ENCODE data around the gene ADCY1. TPM values are rescaled to one million over a fixed set of nuclear protein-coding genes. Genes with fewer than 3 reads are reported as not detected.

Gene ADCY1
- total and polyA plus RNA-seq, 3 donors from 2014 or later, result 6.6 to 14.1 (median 13.7) TPM

DNA sequence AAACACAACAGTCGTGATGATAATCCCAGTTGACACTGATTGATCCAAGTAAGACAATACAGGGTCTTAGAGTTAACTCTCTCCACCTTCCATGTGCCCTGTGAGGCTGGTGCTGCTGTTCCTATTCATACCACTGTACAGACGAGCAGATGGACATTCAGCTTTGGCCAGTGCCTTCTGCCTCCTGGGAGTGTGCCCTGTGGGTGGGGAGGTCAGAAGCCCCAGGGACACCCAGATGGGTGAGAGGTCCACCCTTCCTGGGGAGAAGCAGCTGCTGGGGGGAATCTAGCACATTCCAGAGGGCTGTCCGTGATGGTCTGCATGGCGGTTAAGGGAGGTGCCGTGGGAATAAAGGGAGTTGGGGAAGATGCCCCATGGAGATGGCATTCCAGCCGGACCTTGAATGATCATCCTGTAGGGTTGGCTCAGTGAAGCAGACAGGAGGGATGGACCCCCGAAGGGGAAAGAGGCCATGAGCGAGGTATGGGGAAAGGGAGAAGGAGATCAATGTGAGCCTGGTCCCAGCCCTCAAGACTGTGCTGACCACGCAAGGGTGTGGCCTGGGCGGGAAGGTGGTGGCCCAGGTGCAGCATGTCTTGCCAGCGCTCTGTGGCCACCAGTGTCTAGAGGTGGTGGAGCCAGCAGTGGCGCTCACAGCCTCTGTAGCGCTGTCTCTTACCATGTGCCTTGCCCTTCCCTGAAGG is 74.0 kb downstream of the ADCY1 start:
- no peaks in the 10 kb centered on the region for H3K27me3 ChIP-seq
- no peak for DNase-seq
- H3K4me3 ChIP-seq, result no peak overlapping the region
- intact Hi-C loops (cut with DNase I; ENCODE audit: low total_unique reads), result no loop called here
- H3K4me1 ChIP-seq, result no peaks in the 10 kb centered on the region
- TF ChIP-seq, protein P1, sequence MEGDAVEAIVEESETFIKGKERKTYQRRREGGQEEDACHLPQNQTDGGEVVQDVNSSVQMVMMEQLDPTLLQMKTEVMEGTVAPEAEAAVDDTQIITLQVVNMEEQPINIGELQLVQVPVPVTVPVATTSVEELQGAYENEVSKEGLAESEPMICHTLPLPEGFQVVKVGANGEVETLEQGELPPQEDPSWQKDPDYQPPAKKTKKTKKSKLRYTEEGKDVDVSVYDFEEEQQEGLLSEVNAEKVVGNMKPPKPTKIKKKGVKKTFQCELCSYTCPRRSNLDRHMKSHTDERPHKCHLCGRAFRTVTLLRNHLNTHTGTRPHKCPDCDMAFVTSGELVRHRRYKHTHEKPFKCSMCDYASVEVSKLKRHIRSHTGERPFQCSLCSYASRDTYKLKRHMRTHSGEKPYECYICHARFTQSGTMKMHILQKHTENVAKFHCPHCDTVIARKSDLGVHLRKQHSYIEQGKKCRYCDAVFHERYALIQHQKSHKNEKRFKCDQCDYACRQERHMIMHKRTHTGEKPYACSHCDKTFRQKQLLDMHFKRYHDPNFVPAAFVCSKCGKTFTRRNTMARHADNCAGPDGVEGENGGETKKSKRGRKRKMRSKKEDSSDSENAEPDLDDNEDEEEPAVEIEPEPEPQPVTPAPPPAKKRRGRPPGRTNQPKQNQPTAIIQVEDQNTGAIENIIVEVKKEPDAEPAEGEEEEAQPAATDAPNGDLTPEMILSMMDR (IDR thresholded peaks at IDR 0.05), result no peak
- H3K9me3 ChIP-seq, result no peaks in the 10 kb centered on the region
- no peaks in the 10 kb centered on the region for H3K36me3 ChIP-seq (ENCODE audit: low read depth, missing control alignments)
- H3K27ac ChIP-seq, result no peak overlapping the region
- 84 to 88% methylated on average over 10 to 13 of the region's 13 CpGs for WGBS, 2 donors

DNA sequence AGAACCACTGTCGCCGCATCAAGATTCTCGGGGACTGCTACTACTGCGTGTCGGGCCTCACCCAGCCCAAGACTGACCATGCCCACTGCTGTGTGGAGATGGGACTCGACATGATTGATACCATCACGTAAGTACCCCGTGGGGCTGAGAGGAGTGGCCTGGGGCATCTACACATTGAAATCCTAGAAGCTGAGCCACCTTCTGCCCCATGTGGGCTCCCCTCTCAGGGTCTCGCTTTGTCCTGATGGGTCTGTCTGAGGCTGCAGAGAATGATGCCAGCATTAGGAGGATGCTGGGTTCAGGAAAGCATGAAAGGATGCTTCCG is 74.5 kb downstream of the ADCY1 start:
- H3K27me3 ChIP-seq, result no peaks in the 10 kb centered on the region
- H3K4me1 ChIP-seq, result no peaks in the 10 kb centered on the region
- DNase-seq, result no peak
- H3K9me3 ChIP-seq, result no peaks in the 10 kb centered on the region
- WGBS, 2 donors, result 86 to 88% methylated on average over 3 to 10 of the region's 10 CpGs
- no peak overlapping the region for H3K4me3 ChIP-seq
- no peak for TF ChIP-seq POLR2A (IDR thresholded peaks at IDR 0.05)
- TF ChIP-seq, protein P1 (IDR thresholded peaks at IDR 0.05), result no peak
- no peaks in the 10 kb centered on the region for H3K36me3 ChIP-seq (ENCODE audit: low read depth, missing control alignments)
- H3K27ac ChIP-seq, result no peak overlapping the region
- intact Hi-C loops (cut with DNase I; ENCODE audit: low total_unique reads), result no loop called here

DNA sequence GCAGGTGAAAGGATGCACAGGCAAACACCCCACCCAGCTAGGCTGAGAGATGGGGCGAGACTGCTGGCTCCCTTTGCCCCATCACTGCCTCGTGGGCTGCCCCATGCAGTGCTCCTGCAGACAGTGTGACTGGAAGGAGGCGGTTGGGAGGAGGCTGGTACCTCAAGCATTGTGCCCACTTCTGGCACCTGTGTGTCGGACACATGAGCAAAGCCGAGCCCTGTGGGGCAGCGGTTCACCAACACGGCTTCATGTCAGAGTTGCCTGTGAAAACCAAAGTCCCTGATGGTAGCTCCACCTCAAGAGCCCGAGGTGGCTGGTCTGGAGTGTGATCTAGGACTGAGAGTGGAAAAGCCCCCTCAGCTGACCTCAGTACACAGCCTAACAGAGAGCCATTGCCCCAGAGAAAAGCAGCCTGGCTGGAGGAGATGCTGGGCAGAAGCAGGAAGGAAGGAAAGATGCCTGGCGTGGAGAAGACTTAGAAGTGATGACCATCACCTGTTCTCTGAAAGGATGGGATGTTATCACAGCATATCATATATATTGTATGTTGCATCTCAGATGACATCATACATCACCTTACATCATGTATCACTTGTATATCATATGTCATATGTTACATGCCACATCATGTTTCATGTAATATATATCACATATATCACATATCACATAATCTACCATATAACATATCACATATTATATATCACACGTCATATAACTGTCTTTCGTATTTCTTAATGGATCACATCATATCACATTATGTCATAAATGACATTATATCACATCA is 75.6 kb downstream of the ADCY1 start:
- no peaks in the 10 kb centered on the region for H3K27me3 ChIP-seq
- intact Hi-C loops (cut with DNase I; ENCODE audit: low total_unique reads), result no loop called here
- no peak for DNase-seq
- TF ChIP-seq, protein P1 (IDR thresholded peaks at IDR 0.05), result no peak
- TF ChIP-seq POLR2A (IDR thresholded peaks at IDR 0.05), result no peak
- no peaks in the 10 kb centered on the region for H3K36me3 ChIP-seq (ENCODE audit: low read depth, missing control alignments)
- H3K4me3 ChIP-seq, result no peak overlapping the region
- no peaks in the 10 kb centered on the region for H3K9me3 ChIP-seq
- no peak overlapping the region for H3K27ac ChIP-seq
- WGBS, 2 donors, result 85 to 91% methylated on average over 9 to 11 of the region's 11 CpGs
- no peaks in the 10 kb centered on the region for H3K4me1 ChIP-seq

DNA sequence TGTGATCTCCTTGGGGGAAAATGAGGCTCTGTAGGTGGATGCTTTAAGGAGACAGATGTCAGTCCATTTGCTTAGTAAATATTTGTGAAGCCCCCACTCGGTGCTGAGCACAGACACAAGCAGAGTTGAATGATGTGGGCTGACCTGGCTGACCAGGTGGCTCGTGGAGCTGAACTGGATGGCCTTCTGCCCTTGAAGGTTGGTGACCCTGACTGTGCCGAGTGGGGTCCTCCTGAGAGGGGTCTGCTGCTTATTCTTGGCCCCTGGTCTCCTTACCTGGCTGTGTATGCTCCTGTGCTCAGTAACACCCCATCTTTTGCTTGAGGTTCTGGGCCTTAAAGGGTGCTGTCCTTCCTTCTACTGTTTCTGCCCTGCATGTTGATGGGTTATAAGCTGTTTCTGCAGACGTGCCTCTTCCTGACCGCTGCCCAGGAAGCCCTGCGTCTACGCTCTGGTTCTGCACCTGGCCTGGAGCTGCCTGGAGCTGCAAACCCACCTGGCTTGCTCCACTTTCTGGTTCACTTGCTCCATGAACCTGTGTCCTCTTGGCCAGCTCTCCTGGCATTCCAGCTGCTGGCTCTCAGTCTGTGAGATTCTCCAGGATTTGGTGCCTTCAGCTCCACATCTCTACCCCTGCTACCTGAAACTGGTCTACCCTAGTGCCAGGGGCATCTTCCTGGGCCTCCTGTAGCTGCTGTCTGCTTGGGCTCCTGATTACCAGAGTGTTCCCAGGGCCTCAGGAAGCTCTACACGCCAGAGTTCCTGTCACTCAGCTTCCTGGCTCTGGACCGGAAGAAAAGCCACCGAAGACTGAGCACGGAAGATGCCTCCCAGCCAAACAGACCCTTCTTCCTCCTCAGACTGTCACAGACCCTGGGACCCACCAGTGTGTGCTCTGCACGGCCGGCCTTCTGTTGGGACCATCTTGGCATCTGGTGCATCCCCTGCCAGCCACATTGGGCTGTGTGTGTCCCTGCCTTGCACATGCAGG is 76.5 kb downstream of the ADCY1 start:
- H3K4me3 ChIP-seq, result no peak overlapping the region
- intact Hi-C loops (cut with DNase I; ENCODE audit: low total_unique reads), result no loop called here
- TF ChIP-seq, protein P1 (IDR thresholded peaks at IDR 0.05), result no peak
- no peak for TF ChIP-seq POLR2A (IDR thresholded peaks at IDR 0.05)
- no peak overlapping the region for H3K27ac ChIP-seq
- 85 to 91% methylated on average over 13 of the region's 13 CpGs for WGBS, 2 donors
- DNase-seq, result no peak
- no peaks in the 10 kb centered on the region for H3K4me1 ChIP-seq
- H3K9me3 ChIP-seq, result no peaks in the 10 kb centered on the region
- H3K36me3 ChIP-seq (ENCODE audit: low read depth, missing control alignments), result no peaks in the 10 kb centered on the region
- no peaks in the 10 kb centered on the region for H3K27me3 ChIP-seq
